ENCODE results near the gene KIF5A.
"Not testable (repeated sequence)": the region's sequence is repeated elsewhere in the genome, so short reads cannot be mapped to it uniquely, and the experiment has no call there.

KIF5A gene

DNA sequence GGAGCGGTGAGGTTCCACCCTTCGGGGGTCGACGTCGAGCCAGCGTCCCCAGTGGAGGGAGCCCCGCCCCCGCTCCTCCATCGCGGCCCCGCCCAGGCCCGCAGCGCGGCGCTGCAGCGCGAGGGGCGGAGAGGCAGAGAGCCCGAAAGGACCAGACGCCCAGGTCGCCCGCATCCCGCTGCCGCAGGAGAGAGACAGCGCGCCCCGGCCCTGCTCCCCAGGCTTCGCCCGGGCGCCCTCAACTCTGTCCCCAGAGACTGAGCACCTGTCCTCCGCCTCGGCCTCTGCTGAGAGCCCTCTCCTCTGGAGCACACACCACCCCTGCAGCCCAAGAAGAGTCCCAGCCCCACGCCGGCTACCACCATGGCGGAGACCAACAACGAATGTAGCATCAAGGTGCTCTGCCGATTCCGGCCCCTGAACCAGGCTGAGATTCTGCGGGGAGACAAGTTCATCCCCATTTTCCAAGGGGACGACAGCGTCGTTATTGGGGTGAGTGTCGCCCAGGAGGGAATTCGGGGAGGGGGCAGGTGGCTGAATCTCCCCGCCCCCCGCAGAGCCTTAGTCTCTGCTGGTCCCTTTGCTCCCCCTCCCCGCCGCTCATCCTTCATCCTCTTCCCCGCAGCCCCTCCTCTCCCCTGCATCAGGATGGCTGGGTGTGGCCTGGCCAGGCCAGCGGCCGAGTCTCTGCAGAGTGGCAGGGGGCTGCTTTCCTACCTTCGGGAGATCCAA, at the start of gene KIF5A:
KIF5A (plus strand) TSS at position 136 of the 732 bp plus-strand sequence; CDS start at position 364, 228 bp downstream.
- DNase-seq (ENCODE audit: low read depth) = peak; percentile 38

DNA sequence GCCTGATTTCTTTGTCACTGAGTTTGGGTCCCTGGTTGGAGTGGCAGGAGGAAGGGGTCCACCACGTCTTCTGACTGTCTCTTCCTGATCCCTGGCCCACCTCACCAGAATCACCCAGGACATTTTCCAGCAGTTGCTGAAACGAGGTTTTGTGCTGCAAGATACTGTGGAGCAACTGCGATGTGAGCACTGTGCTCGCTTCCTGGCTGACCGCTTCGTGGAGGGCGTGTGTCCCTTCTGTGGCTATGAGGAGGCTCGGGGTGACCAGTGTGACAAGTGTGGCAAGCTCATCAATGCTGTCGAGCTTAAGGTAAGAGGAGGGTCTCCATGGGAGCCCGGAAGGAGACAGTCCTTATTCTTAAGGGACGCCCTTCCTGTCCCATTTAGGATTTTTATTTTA, 49.6 kb upstream of the KIF5A start:
- no peak for DNase-seq (ENCODE audit: low read depth)

DNA sequence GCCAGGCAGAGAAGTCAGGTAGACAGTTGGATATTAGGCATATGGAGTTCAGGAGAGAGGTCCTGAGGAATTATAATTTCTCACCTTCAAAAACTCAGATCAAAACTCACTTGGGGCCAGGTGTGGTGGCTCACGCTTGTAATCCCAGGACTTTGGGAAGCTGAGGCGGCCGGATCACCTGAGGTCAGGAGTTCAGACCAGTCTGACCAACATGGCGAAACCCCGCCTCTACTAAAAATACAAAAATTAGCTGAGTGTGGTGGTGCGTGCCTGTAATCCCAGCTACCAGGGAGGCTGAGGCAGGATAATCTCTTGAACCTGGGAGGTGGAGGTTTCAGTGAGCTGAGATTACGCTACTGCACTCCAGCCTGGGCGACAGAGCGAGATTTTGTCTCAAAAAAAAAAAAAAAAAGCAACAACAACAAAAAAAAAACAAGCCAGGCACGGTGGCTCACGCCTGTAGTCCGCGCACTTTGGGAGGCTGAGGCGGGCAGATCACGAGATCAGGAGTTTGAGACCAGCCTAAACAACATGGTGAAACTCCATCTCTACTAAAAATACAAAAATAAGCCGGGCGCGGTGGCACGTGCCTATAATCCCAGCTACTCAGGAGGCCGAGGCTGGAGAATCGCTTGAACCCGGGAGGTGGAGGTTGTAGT, 47.4 kb upstream of the KIF5A start:
- not testable (repeated sequence) for DNase-seq (ENCODE audit: low read depth)

DNA sequence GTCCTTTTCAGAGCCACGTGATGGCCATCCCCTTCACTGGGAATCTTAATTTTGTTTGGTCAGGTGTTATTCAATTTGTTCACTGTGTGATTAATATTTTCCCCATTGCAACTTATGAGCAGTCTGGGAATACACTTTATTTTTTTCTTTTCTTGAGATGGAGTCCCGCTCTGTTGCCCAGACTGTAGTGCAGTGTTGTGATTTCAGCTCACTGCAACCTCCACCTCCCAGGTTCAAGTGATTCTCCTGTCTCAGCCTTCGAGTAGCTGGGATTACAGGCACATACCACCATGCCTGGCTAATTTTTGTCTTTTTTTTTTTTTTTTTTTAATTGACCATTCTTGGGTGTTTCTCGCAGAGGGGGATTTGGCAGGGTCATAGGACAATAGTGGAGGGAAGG, 43.3 kb upstream of the KIF5A start:
- not testable (repeated sequence) for DNase-seq (ENCODE audit: low read depth)

DNA sequence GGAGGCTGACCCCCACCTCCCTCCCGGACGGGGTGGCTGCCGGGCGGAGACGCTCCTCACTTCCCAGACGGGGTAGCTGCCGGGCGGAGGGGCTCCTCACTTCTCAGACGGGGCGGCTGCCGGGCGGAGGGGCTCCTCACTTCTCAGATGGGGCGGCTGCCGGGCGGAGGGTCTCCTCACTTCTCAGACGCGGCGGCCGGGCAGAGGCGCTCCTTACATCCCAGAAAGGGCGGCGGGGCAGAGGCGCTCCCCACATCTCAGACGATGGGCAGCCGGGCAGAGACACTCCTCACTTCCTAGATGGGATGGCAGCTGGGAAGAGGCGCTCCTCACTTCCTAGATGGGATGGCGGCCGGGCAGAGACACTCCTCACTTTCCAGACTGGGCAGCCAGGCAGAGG, 42.0 kb upstream of the KIF5A start:
- not testable (repeated sequence) for DNase-seq (ENCODE audit: low read depth)

DNA sequence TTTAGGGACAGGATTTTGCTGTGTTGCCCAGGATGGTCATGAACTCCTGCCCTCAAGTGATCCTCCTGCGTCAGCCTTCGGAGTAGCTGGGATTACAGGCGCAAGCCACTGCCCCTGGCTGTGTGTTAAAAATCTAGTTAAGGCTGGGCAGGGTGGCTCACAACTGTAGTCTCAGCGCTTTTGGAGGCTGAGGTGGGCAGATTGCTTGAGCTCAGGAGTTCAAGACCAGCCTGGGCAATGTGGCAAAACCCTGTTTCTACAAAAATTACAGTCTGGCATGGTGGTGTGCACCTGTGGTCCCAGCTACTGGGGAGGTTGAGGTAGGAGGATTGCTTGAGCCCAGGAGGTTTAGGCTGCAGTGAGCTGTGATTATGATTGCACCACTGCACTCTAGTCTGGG, 38.7 kb upstream of the KIF5A start:
- no peak for DNase-seq (ENCODE audit: low read depth)

DNA sequence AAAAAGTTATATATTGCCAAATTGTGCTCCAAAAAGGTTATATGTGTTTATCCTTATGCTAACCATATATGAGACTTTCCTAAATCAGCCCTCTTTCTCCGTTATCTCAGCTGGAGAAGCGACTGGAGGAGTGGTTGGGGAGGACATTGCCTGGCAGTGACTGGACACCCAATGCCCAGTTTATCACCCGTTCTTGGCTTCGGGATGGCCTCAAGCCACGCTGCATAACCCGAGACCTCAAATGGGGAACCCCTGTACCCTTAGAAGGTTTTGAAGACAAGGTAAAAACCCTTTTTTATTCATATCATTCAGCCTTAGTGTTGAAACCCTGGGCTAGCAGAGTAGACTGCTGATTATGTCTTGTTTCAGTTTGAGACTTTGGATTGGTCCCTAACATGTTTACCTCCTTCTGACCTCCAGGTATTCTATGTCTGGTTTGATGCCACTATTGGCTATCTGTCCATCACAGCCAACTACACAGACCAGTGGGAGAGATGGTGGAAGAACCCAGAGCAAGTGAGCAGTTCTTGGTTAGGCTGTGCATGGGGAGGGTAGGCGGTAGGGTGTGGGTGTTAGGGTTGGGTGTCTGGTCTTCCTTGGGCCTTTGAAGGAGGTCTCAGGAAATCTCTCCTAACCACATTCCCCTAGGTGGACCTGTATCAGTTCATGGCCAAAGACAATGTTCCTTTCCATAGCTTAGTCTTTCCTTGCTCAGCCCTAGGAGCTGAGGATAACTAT, 38.1 kb upstream of the KIF5A start:
- no peak for DNase-seq (ENCODE audit: low read depth)

DNA sequence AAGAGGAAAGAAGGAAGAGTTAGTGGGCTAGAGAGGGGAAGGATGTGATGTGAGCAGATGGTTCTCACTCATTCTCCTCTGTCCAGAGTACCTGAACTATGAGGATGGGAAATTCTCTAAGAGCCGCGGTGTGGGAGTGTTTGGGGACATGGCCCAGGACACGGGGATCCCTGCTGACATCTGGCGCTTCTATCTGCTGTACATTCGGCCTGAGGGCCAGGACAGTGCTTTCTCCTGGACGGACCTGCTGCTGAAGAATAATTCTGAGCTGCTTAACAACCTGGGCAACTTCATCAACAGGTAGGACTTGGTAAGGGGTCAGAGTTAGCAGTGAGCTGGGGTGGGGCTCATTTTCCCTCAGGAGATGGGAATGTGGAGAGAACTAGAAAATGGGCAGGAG, 37.2 kb upstream of the KIF5A start:
- no peak for DNase-seq (ENCODE audit: low read depth)

DNA sequence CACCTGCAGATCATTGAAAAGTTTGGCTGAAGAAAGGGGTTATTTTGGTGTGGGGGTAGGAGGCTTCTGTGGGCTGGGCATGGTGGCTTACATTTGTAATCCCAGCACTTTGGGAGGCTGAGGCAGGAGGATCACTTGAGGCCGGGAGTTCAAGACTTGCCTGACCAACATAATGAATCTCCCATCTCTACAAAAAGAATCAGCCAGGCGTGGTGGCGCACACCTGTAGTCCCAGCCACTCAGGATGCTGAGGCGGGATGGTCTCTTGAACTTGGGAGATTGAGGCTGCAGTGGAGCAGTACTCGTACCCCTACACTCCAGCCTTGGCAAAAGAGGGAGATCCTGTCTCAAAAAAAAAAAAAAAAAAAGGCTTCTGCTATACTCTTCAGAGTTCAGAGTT, 36.6 kb upstream of the KIF5A start:
- no peak for DNase-seq (ENCODE audit: low read depth)

DNA sequence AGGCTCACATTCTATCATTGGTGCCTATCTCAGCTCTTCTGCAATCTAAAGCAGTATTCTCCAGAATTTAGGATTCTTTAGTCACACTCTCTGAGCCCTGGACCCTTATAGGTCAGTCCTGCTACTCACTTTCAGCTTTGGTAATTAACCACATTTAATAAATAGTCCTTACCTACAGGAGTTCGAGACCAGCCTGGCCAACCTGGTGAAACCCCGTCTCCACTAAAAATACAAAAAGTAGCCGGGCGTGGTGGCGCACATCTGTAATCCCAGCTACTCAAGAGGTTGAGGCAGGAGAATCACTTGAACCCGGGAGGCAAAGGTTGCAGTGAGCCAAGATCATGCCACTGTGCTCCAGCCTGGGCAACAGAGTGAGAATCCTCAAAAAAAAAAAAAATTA, 36.2 kb upstream of the KIF5A start:
- DNase-seq (ENCODE audit: low read depth) = not testable (repeated sequence)

DNA sequence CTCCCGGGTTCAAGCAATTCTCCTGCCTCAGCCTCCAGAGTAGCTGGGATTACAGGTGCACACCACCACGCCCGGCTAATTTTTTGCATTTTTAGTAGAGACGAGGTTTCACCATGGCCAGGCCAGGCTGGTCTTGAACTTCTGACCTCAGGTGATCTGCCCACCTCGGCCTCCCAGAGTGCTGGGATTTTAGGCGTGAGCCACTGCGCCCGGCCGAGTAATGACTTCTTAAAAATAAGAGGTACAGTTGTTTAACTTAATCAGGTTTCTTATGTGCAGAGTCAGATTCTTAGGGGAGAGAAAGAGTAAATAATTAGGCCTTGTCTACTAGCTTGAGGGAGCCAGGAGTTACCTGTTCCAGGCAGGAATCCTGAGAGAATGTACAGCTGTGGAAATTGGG, 35.6 kb upstream of the KIF5A start:
- DNase-seq (ENCODE audit: low read depth) = not testable (repeated sequence)

DNA sequence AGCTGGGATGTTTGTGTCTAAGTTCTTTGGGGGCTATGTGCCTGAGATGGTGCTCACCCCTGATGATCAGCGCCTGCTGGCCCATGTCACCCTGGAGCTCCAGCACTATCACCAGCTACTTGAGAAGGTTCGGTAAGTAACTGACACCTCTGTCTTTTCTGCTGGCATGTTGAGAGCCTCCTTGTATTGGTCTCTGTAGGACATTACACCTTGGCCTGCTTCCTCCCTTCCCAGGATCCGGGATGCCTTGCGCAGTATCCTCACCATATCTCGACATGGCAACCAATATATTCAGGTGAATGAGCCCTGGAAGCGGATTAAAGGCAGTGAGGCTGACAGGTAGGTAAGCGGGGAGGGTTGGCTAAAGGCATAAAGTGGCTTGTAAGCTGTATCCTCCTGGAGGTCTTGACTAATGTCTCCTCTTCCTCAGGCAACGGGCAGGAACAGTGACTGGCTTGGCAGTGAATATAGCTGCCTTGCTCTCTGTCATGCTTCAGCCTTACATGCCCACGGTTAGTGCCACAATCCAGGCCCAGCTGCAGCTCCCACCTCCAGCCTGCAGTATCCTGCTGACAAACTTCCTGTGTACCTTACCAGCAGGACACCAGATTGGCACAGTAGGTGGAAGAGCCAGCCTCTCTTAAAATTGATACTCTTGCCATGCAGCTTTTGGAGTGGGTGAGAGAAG, 35.0 kb upstream of the KIF5A start:
- DNase-seq (ENCODE audit: low read depth) = no peak

DNA sequence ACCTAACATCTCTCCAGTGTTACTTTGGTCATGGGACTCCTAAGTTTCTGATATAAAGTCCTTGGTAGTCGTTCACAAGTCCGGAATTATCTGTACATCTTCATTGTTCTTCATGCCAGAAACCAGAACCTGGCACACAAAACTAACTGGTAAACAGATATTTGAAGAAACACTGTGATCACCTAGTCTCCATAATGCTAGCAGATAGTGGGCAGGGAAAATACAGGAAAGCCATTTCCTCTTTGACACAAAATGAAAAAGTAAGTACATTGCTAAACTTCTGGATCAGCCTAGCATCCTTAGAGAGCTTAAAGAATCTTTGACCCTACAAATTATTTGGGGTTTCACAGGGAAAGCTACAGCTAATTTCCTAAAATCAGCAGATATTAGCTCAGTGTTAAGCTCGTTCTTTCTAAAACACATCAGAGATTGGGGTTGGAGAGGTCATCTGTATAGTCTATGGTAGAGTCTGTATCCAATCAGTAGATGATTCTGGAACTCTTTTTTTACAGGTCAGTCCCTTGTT, 34.4 kb upstream of the KIF5A start:
- no peak for DNase-seq (ENCODE audit: low read depth)

DNA sequence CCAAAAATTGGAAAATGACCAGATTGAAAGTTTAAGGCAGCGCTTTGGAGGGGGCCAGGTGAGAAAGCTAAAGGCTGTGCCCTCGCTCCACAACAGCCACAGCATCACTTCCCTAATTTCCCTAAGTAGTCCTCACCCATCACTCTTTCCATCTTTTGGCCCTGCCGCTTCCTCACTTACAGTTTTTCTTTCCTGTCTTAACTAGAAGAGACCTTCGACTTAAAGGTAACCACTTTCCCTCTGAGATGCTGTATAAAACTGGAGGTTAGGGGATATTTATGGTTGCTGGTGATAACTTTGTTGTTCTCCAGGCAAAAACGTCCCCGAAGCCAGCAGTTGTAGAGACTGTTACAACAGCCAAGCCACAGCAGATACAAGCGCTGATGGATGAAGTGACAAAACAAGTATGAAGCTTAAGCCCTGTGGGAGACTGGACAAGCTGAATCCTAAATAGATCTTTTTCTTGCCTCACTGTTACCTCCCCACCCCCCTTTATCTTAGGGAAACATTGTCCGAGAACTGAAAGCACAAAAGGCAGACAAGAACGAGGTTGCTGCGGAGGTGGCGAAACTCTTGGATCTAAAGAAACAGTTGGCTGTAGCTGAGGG, 33.8 kb upstream of the KIF5A start:
- DNase-seq (ENCODE audit: low read depth) = no peak

DNA sequence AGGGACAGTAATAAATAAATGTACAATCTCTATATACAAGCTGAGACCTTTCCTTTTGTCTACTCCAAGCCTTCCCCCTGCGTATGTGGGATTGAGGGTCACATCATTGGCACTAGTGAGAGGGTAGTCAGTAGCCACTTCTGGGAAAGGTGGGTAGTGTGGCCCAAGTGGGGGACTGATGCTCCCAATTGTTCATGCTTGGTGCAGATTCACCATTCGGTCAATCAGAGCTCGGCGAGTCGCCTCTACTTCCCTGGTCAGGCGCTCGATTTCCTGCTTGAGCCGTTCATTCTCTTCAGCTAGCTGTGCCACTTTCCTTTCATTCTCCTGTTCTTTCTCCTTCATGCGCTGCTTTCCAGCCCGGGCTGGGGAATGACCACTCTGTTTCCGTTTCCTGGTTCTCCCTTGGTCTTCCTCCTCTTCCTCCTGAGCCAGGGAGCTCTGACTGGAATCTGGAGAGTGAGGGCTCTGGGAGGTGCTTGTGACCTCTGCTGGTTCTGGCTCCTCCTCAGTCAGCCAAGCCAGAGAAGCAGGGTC, 33.2 kb upstream of the KIF5A start:
- no peak for DNase-seq (ENCODE audit: low read depth)

DNA sequence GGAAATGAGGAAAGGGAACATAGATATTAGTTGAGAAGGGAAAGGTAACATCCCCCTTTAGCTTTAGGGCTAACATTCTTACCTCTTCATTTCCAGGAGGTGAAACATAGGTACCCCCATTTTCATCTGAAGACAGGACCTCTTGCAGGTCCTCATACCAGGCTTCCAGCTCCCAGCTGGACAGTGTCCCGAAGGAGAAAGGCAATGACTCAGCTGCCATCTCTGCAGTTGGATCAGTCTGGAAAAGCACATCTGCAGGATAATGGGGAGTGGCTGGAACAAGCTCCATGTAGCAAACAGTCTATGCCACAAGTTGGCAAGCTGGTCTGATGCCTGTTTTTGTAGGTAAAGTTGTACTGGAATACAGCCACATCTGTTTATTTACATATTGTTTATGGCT, 32.7 kb upstream of the KIF5A start:
- DNase-seq (ENCODE audit: low read depth) = no peak

DNA sequence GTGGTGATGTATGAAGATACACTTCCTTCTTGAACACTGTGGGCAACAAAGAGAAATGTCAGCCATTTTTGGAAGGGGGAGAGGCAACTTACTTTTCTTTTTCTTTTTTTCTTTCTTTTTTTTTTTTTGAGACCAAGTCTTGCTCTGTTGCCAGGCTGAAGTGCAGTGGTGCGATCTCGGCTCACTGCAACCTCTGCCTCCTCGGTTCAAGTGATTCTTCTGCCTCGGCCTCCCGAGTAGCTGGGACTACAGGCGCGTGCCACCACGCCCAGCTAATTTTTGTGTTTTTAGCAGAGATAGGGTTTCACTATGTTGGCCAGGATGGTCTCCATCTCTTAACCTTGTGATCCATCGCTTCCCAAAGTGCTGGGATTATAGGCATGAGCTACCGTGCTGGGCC, 32.1 kb upstream of the KIF5A start:
- DNase-seq (ENCODE audit: low read depth) = not testable (repeated sequence)

DNA sequence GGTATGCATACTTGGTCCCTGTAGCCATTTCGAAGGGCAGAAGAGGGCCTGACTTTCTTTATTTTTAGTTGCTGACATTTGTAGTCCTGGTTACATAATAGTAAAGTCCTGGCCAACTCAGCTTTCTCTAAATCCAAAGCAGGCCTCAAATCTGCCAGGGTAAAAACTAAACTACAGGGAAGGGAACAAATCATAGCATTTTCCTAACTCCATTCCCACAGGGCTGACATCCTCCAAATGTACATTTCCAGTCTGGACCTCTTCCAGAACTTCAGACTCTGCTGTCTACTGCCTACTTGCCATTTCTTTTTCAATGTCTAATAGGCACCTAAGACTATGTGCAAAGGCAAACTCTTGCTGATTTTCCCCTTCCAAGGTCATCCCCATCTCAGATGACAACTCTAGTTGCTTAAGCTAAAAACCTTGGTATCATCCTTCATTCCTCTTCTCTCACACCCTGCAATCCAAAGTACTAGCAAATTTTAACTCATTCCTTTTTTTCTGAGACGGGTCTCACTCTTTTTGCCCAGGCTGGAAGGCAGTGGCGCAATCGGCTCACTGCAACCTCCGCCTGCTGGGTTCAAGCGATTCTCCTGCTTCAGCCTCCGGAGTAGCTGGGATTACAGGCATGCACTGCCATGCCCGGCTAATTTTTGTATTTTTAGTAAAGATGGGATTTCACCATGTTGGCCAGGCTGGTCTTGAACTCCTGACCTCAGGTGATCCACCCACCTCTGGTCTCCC, 31.5 kb upstream of the KIF5A start:
- no peak for DNase-seq (ENCODE audit: low read depth)

DNA sequence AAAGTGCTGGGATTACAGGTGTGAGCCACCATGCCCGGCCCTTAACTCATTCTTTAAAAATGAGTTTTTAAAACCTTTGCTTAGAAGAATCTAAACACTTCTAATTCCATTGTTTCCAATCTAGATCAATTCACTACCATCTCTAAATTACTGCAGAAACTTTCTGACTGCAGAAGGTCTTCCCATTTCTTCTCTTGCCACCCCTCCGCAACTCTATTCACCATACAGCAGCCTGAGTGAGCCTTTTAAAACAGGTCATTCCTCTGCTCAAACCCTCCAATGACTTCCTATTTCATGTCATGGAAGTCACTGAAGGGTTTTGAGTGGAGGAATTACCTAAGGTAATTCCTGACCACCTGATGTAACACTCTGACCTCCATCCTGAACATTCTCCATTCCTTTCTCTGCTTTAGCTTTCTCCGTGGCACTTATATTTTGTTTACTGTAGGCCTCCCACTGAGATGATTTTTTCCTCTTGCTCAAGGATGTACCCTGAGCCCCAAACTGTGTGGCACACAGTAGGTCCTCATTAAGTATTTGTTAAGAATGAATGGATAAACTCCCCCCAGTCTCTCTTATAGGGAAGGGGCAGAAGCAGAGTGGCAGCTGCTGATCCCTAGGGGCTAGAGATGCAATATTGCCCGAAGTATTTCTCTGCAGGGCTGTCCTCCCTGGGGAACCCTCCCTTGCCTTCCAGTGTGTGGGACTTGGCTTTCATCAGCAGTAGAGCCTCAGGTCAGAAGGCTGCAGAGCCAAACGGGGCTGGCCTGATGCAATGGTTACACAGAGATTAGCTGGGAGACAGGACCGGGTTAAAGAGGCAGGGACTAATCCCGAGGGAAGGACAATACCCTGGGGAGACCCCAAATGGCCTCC, 30.7 kb upstream of the KIF5A start:
- DNase-seq (ENCODE audit: low read depth) = no peak

DNA sequence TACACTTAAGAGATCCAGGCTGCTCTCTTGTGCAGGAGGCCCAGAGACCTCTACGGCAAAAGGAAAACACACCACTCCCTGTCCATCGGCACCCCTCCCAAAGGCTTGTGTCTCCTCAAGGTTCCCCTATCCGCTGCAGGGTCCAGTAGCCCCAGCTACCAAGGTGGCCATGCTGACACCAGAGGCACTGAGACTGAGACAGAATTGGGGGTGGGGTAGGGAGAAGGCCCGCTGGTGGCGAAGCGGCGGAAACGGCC, 30.1 kb upstream of the KIF5A start:
- DNase-seq (ENCODE audit: low read depth) = no peak

Data from activated T-helper 1 cell treated with Interleukin-2 at 50 U/mL for 16 hours (primary cell).